Stimulated activated CD4-positive, alpha-beta T cell treated with anti-CD3 and anti-CD28 coated beads, Interleukin-4, amount 100 ng/mL, for 48 hours (primary cell): ENCODE data around the gene ZNF70.
"Not testable (repeated sequence)": the region's sequence is repeated elsewhere in the genome, so short reads cannot be mapped to it uniquely, and the experiment has no call there.

Source experiments
- DNase-seq, 2 donors: peaks; one replicate each; pipeline ENCODE4 v3.0.0-alpha.2; 2020; ENCODE audit warnings: low read depth in 2 of 2

The ZNF70 gene

GRCh38 chr22:23756891-23757290 lies 6.0 kb upstream of the ZNF70 start:
- DNase-seq: no peak

- DNase-seq: no peak
These were observed 4.8 kb upstream of the ZNF70 start for GRCh38 chr22:23755711-23756110.

GRCh38 chr22:23754980-23755636 lies 4.2 kb upstream of the ZNF70 start:
- no peak for DNase-seq

GRCh38 chr22:23754220-23754919 lies 3.5 kb upstream of the ZNF70 start, which contains the start of gene VPREB3:
Gene VPREB3 (minus strand): TSS chr22:23754425. CDS start chr22:23754363, 62 bp downstream.
- no peak for DNase-seq

GRCh38 chr22:23753385-23753784 lies 2.5 kb upstream of the ZNF70 start:
- DNase-seq: no peak

- DNase-seq: no peak
These were observed 1.8 kb upstream of the ZNF70 start for GRCh38 chr22:23752750-23753149.

- no peak for DNase-seq
These were observed 1.3 kb upstream of the ZNF70 start for GRCh38 chr22:23752090-23752691.

GRCh38 chr22:23751441-23751996 lies 607 bp upstream of the ZNF70 start:
- no peak for DNase-seq

- DNase-seq: no peak
These were observed 572 bp downstream of the ZNF70 start for GRCh38 chr22:23750367-23750713.

GRCh38 chr22:23749841-23750301 lies 1.0 kb downstream of the ZNF70 start:
- DNase-seq: no peak

- no peak for DNase-seq
These were observed 5.1 kb downstream of the ZNF70 start for GRCh38 chr22:23745791-23746190.

GRCh38 chr22:23744485-23744884 lies 6.4 kb downstream of the ZNF70 start:
- DNase-seq: no peak

GRCh38 chr22:23744001-23744400 lies 6.9 kb downstream of the ZNF70 start:
- no peak for DNase-seq

GRCh38 chr22:23743303-23743705 lies 7.6 kb downstream of the ZNF70 start:
- no peak for DNase-seq

GRCh38 chr22:23742505-23743264 lies 8.2 kb downstream of the ZNF70 start:
- DNase-seq: no peak

GRCh38 chr22:23737696-23738095 lies 13.2 kb downstream of the ZNF70 start:
- no peak for DNase-seq

GRCh38 chr22:23728108-23728507 lies 22.8 kb downstream of the ZNF70 start:
- DNase-seq: not testable (repeated sequence)

- DNase-seq: no peak
These were observed 28.2 kb downstream of the ZNF70 start for GRCh38 chr22:23722724-23723123.

GRCh38 chr22:23722160-23722559 lies 28.8 kb downstream of the ZNF70 start:
- DNase-seq: no peak

GRCh38 chr22:23720855-23721254 lies 30.1 kb downstream of the ZNF70 start:
- no peak for DNase-seq

- no peak for DNase-seq
These were observed 32.3 kb downstream of the ZNF70 start for GRCh38 chr22:23718371-23719165.
